Measurements from ENCODE around the gene CELA1. TPM values are rescaled to one million over a fixed set of nuclear protein-coding genes. Genes with fewer than 3 reads are reported as not detected.

The CELA1 gene
- total and polyA plus RNA-seq, 2 of the 13 experiments (the other 11 are each of a cell fraction or from before 2014, with no cell fraction given), result not detected

- intact Hi-C loops (cut with micrococcal nuclease; ENCODE audit: unreplicated experiment), result no loop called here
- no peak for FAIRE-seq
- Histone ChIP-seq H3K4me1 (ENCODE audit: insufficient read depth, low read length) (no peaks in the 10 kb centered on the region), H3K36me3 (replicated peaks in 1 of 2; ENCODE audit: control insufficient read depth in 1 of 2, insufficient read depth in 2 of 2, low read length in 2 of 2) (no peaks in the 10 kb centered on the region), H2AFZ (ENCODE audit: low read length) (no peak overlapping the region), H3K4me3 (replicated peaks in 1 of 3; ENCODE audit: insufficient read depth in 1 of 3, low read depth in 2 of 3, low read length in 3 of 3) (no peak overlapping the region), H3K4me2 (ENCODE audit: low read depth, low read length) (no peak overlapping the region), H3K9ac (ENCODE audit: insufficient read depth, low read depth, low read length) (no peak overlapping the region), H3K79me2 (ENCODE audit: insufficient read depth, low read length) (no peaks in the 10 kb centered on the region), H3K27me3 (ENCODE audit: control insufficient read depth in 1 of 2, insufficient read depth in 2 of 2, low read length in 2 of 2) (0 out of 5 replicates have a peak, but pooled peaks cover 0 to 5% of the 10 kb centered on the region in 2 experiments), H4K20me1 (ENCODE audit: insufficient read depth, low read length) (no peaks in the 10 kb centered on the region), H3K9me3 (ENCODE audit: low read length) (no peaks in the 10 kb centered on the region), H3K27ac (ENCODE audit: extremely low read length, insufficient read depth, low read length) (no peak overlapping the region)
- 18% methylated on average over 3 of the region's 3 CpGs for WGBS (ENCODE audit: low lambda C conversion rate)
- no peak for DNase-seq (ENCODE audit: low spot score)
- no TSS peak for BruUV-seq (replicated peaks)
- no peak for ATAC-seq
- ChIA-PET POLR2A (no interaction called here), CTCF (ENCODE audit: low intra/inter-chr PET ratio, low total read pairs) (no interaction called here)
- in situ Hi-C loops (cut with HindIII; ENCODE audit: extremely low pct_ligation_motif_present, low pct_unique_long_range_greater_than_20kb), result no loop called here
- TF ChIP-seq UBTF (CRISPR knock-in tag; IDR thresholded peaks at IDR 0.05) (no peak), ATF1 (CRISPR knock-in tag; IDR thresholded peaks at IDR 0.05) (no peak), KAT2B (IDR thresholded peaks at IDR 0.05; ENCODE audit: borderline replicate concordance, low read depth, low read length) (no peak), ZNF441 (CRISPR knock-in tag; IDR thresholded peaks at IDR 0.05; ENCODE audit: borderline replicate concordance) (no peak), ZNF766 (CRISPR knock-in tag; IDR thresholded peaks at IDR 0.05; ENCODE audit: borderline replicate concordance) (no peak), NFE2L1 (CRISPR knock-in tag; IDR thresholded peaks at IDR 0.05; ENCODE audit: borderline replicate concordance) (no peak), PHB2 (IDR thresholded peaks at IDR 0.05; ENCODE audit: partially characterized antibody) (no peak), PHF20 (CRISPR knock-in tag; IDR thresholded peaks at IDR 0.05) (no peak), XRCC5 (optimal IDR thresholded peaks at IDR 0.05; ENCODE audit: low read length) (no peak)
- TF ChIP-seq, protein P1, sequence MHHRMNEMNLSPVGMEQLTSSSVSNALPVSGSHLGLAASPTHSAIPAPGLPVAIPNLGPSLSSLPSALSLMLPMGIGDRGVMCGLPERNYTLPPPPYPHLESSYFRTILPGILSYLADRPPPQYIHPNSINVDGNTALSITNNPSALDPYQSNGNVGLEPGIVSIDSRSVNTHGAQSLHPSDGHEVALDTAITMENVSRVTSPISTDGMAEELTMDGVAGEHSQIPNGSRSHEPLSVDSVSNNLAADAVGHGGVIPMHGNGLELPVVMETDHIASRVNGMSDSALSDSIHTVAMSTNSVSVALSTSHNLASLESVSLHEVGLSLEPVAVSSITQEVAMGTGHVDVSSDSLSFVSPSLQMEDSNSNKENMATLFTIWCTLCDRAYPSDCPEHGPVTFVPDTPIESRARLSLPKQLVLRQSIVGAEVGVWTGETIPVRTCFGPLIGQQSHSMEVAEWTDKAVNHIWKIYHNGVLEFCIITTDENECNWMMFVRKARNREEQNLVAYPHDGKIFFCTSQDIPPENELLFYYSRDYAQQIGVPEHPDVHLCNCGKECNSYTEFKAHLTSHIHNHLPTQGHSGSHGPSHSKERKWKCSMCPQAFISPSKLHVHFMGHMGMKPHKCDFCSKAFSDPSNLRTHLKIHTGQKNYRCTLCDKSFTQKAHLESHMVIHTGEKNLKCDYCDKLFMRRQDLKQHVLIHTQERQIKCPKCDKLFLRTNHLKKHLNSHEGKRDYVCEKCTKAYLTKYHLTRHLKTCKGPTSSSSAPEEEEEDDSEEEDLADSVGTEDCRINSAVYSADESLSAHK (CRISPR knock-in tag; IDR thresholded peaks at IDR 0.05; ENCODE audit: borderline replicate concordance), result no peak
- TF ChIP-seq, protein P2, sequence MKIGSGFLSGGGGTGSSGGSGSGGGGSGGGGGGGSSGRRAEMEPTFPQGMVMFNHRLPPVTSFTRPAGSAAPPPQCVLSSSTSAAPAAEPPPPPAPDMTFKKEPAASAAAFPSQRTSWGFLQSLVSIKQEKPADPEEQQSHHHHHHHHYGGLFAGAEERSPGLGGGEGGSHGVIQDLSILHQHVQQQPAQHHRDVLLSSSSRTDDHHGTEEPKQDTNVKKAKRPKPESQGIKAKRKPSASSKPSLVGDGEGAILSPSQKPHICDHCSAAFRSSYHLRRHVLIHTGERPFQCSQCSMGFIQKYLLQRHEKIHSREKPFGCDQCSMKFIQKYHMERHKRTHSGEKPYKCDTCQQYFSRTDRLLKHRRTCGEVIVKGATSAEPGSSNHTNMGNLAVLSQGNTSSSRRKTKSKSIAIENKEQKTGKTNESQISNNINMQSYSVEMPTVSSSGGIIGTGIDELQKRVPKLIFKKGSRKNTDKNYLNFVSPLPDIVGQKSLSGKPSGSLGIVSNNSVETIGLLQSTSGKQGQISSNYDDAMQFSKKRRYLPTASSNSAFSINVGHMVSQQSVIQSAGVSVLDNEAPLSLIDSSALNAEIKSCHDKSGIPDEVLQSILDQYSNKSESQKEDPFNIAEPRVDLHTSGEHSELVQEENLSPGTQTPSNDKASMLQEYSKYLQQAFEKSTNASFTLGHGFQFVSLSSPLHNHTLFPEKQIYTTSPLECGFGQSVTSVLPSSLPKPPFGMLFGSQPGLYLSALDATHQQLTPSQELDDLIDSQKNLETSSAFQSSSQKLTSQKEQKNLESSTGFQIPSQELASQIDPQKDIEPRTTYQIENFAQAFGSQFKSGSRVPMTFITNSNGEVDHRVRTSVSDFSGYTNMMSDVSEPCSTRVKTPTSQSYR (CRISPR knock-in tag; IDR thresholded peaks at IDR 0.05; ENCODE audit: borderline replicate concordance), result no peak
- TF ChIP-seq, protein P3, sequence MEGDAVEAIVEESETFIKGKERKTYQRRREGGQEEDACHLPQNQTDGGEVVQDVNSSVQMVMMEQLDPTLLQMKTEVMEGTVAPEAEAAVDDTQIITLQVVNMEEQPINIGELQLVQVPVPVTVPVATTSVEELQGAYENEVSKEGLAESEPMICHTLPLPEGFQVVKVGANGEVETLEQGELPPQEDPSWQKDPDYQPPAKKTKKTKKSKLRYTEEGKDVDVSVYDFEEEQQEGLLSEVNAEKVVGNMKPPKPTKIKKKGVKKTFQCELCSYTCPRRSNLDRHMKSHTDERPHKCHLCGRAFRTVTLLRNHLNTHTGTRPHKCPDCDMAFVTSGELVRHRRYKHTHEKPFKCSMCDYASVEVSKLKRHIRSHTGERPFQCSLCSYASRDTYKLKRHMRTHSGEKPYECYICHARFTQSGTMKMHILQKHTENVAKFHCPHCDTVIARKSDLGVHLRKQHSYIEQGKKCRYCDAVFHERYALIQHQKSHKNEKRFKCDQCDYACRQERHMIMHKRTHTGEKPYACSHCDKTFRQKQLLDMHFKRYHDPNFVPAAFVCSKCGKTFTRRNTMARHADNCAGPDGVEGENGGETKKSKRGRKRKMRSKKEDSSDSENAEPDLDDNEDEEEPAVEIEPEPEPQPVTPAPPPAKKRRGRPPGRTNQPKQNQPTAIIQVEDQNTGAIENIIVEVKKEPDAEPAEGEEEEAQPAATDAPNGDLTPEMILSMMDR (CRISPR knock-in tag; IDR thresholded peaks at IDR 0.05), result no peak
These were observed 27.5 kb downstream of the CELA1 start for GRCh38 chr12:51318846-51319599.

Measured in HepG2 (cell line).